ENCODE data around the gene VPS35L. TPM values are rescaled to one million over a fixed set of nuclear protein-coding genes. Genes with fewer than 3 reads are reported as not detected.

Gene VPS35L
- total and polyA plus RNA-seq, 2 of the 13 experiments (the other 11 are each of a cell fraction or from before 2014, with no cell fraction given), result 1.4 to 1.6 TPM

GRCh38 chr16:19574615-19575014 is 19.1 kb downstream of the VPS35L start:
- CTCF ChIA-PET (ENCODE audit: low intra/inter-chr PET ratio, low total read pairs), result no interaction called here
- no peaks in the 10 kb centered on the region for H3K4me1 ChIP-seq (ENCODE audit: insufficient read depth, low read length)
- FAIRE-seq, result no peak

More at GRCh38 chr16:19574615-19575014, 19.1 kb downstream of the VPS35L start:
- WGBS (ENCODE audit: low lambda C conversion rate), result 85% methylated on average over 2 of the region's 2 CpGs
- POLR2A ChIA-PET, result no interaction called here
- no peak overlapping the region for H3K9ac ChIP-seq (ENCODE audit: insufficient read depth, low read depth, low read length)
- in situ Hi-C loops (cut with HindIII; ENCODE audit: extremely low pct_ligation_motif_present, low pct_unique_long_range_greater_than_20kb) (loop anchor here (25.0 kb wide), 2 partner anchors 738 to 813 kb away; no protein-coding TSS in a partner anchor), intact Hi-C loops (cut with micrococcal nuclease; ENCODE audit: unreplicated experiment) (no loop called here)
- TF ChIP-seq HHEX (CRISPR knock-in tag; IDR thresholded peaks at IDR 0.05) (no peak), SUZ12 (IDR thresholded peaks at IDR 0.05; ENCODE audit: low read depth, low read length) (no peak), HDAC2 (CRISPR knock-in tag; IDR thresholded peaks at IDR 0.05) (no peak), EEA1 (CRISPR knock-in tag; IDR thresholded peaks at IDR 0.05; ENCODE audit: borderline replicate concordance) (no peak), PLRG1 (conservative IDR thresholded peaks at IDR 0.05) (no peak), MTERF4 (CRISPR knock-in tag; IDR thresholded peaks at IDR 0.05) (no peak), MAFK (conservative IDR thresholded peaks at IDR 0.05 in 1 of 2, IDR thresholded peaks at IDR 0.05 in 1 of 2; ENCODE audit: low read length in 2 of 2) (no peak), ZNF501 (CRISPR knock-in tag; IDR thresholded peaks at IDR 0.05) (no peak), ZSCAN30 (CRISPR knock-in tag; IDR thresholded peaks at IDR 0.05) (no peak), ZNF556 (CRISPR knock-in tag; IDR thresholded peaks at IDR 0.05; ENCODE audit: borderline replicate concordance) (no peak), TP53 (CRISPR knock-in tag; conservative IDR thresholded peaks at IDR 0.05) (no peak), MAFG (CRISPR knock-in tag; IDR thresholded peaks at IDR 0.05) (no peak), ZMAT3 (CRISPR knock-in tag; conservative IDR thresholded peaks at IDR 0.05) (no peak), MYC (CRISPR knock-in tag; IDR thresholded peaks at IDR 0.05; ENCODE audit: borderline replicate concordance) (no peak), SRSF1 (optimal IDR thresholded peaks at IDR 0.05; ENCODE audit: low read depth, low read length) (no peak), CERS6 (CRISPR knock-in tag; IDR thresholded peaks at IDR 0.05) (no peak), KLF9 (CRISPR knock-in tag; IDR thresholded peaks at IDR 0.05; ENCODE audit: low read depth) (no peak)
- no TSS peak for BruUV-seq (replicated peaks)
- H3K4me3 ChIP-seq (replicated peaks in 1 of 3; ENCODE audit: insufficient read depth in 1 of 3, low read depth in 2 of 3, low read length in 3 of 3), result no peak overlapping the region
- no peaks in the 10 kb centered on the region for H3K36me3 ChIP-seq (replicated peaks in 1 of 2; ENCODE audit: control insufficient read depth in 1 of 2, insufficient read depth in 2 of 2, low read length in 2 of 2)
- H2AFZ ChIP-seq (ENCODE audit: low read length), result no peak overlapping the region
- ATAC-seq (no peak), DNase-seq (ENCODE audit: low spot score) (no peak)
- H3K27ac ChIP-seq (ENCODE audit: extremely low read length, insufficient read depth, low read length), result no peak overlapping the region
- no peaks in the 10 kb centered on the region for H3K27me3 ChIP-seq (ENCODE audit: control insufficient read depth in 1 of 2, insufficient read depth in 2 of 2, low read length in 2 of 2)
- H3K79me2 ChIP-seq (ENCODE audit: insufficient read depth, low read length), result no peaks in the 10 kb centered on the region
- H4K20me1 ChIP-seq (ENCODE audit: insufficient read depth, low read length), result no peaks in the 10 kb centered on the region
- no peak overlapping the region for H3K4me2 ChIP-seq (ENCODE audit: low read depth, low read length)
- H3K9me3 ChIP-seq (ENCODE audit: low read length), result no peaks in the 10 kb centered on the region

Measured in HepG2 (cell line).